Loucy (cell line): ENCODE measurements around the gene DBT.

Experiments
- H2AFZ ChIP-seq: fragments of 200-600 bp; sonication (generic); 2 replicates; pipeline ENCODE4 v1.6.0; 2016; ENCODE audit warnings: antibody characterized with exemption, mild to moderate bottlenecking, low read length, moderate library complexity
- H3F3A ChIP-seq: fragments of 200-600 bp; 2 replicates; pipeline ENCODE4 v1.6.0; 2016; ENCODE audit warnings: antibody characterized with exemption, low read depth, mild to moderate bottlenecking
- H3K27me3 ChIP-seq: fragments of 200-600 bp; sonication (generic); 2 replicates; pipeline ENCODE4 v1.6.1; 2014; ENCODE audit warnings: low read length, mild to moderate bottlenecking; ENCODE audit not compliant: insufficient read depth, poor library complexity, severe bottlenecking
- H3K36me3 ChIP-seq: fragments of 200-600 bp; sonication (generic); 2 replicates; pipeline ENCODE4 v1.6.1; 2016; ENCODE audit warnings: low read length; ENCODE audit not compliant: insufficient read depth
- H3K4me1 ChIP-seq: fragments of 200-600 bp; sonication (generic); 2 replicates; pipeline ENCODE4 v1.5.1; 2014; ENCODE audit warnings: low read length, mild to moderate bottlenecking; ENCODE audit not compliant: insufficient read depth, poor library complexity, severe bottlenecking
- H3K4me2 ChIP-seq: fragments of 200-600 bp; sonication (generic); 2 replicates; pipeline ENCODE4 v1.6.0; 2014; ENCODE audit warnings: antibody characterized with exemption, low read length, low read depth, mild to moderate bottlenecking; ENCODE audit not compliant: poor library complexity, severe bottlenecking
- H3K4me3 ChIP-seq: fragments of 200-600 bp; sonication (generic); 2 replicates; pipeline ENCODE4 v1.5.1; 2014; ENCODE audit warnings: low read length, mild to moderate bottlenecking, mixed read lengths; ENCODE audit not compliant: poor library complexity, severe bottlenecking
- H3K79me2 ChIP-seq: fragments of 200-600 bp; sonication (generic); 2 replicates; pipeline ENCODE4 v1.6.1; 2014; ENCODE audit warnings: low read length; ENCODE audit not compliant: insufficient read depth
- H3K9ac ChIP-seq: fragments of 200-600 bp; sonication (generic); 2 replicates; pipeline ENCODE4 v1.6.0; 2014; ENCODE audit warnings: mild to moderate bottlenecking, low read depth, low read length, moderate library complexity; ENCODE audit not compliant: poor library complexity, severe bottlenecking
- H3K9me2 ChIP-seq: fragments of 200-600 bp; sonication (generic); replicated peaks from 2 replicates; pipeline ENCODE4 v1.6.1; 2016; ENCODE audit warnings: low read depth, low read length, mixed read lengths
- H3K9me3 ChIP-seq: fragments of 200-600 bp; sonication (generic); 2 replicates; pipeline ENCODE4 v1.6.1; 2014; ENCODE audit warnings: mild to moderate bottlenecking, antibody characterized with exemption, low read length, low read depth; ENCODE audit not compliant: insufficient read depth
- H4K20me1 ChIP-seq: fragments of 200-600 bp; sonication (generic); 2 replicates; pipeline ENCODE4 v1.6.0; 2014; ENCODE audit warnings: antibody characterized with exemption, low read length, mild to moderate bottlenecking; ENCODE audit not compliant: insufficient read depth, poor library complexity, severe bottlenecking
- CTCF ChIP-seq: fragments of 200-600 bp; sonication (generic); conservative IDR thresholded peaks from 2 replicates; pipeline ENCODE4 v1.5.1; 2014; ENCODE audit warnings: mild to moderate bottlenecking, antibody characterized with exemption, low read length
- EZH2phosphoT487 ChIP-seq: fragments of 200-600 bp; IDR thresholded peaks from 2 replicates; pipeline ENCODE4 v1.6.1; 2018; ENCODE audit warnings: antibody characterized with exemption, mild to moderate bottlenecking, moderate library complexity, borderline replicate concordance

The DBT gene

GRCh38 chr1:100137602-100138001 lies 112.0 kb downstream of the DBT start:
- Histone ChIP-seq H3K9me3 (no peaks in the 10 kb centered on the region), H3F3A (no peaks in the 10 kb centered on the region), H3K4me1 (peaks cover 16% of the 10 kb centered on the region), H3K9ac (no peak overlapping the region), H3K4me3 (no peak overlapping the region), H3K79me2 (peaks cover 27% of the 10 kb centered on the region), H2AFZ (no peak overlapping the region), H3K4me2 (no peak overlapping the region), H4K20me1 (peaks cover 5% of the 10 kb centered on the region), H3K9me2 (no peaks in the 10 kb centered on the region), H3K36me3 (peaks cover 35% of the 10 kb centered on the region), H3K27me3 (no peaks in the 10 kb centered on the region)
- TF ChIP-seq CTCF: no peak
- TF ChIP-seq EZH2phosphoT487: no peak
